K562 (cell line): ENCODE data around the gene HIP1R. TPM values are rescaled to one million over a fixed set of nuclear protein-coding genes. Genes with fewer than 3 reads are reported as not detected.

Experiments
- ASH1L ChIP-seq: fragments of 450-650 bp; IDR thresholded peaks from 2 replicates; pipeline ENCODE4 v1.6.1; 2018; ENCODE audit warnings: borderline replicate concordance, mild to moderate bottlenecking, low read depth; ENCODE audit not compliant: partially characterized antibody
- CBX3 ChIP-seq, 2 experiments: IDR thresholded peaks; 1 replicate in 1 of 2; 2 replicates in 1 of 2; pipeline ENCODE4 v1.6.1; 2012; ENCODE audit warnings: inconsistent platforms in 2 of 2, low read length in 2 of 2, borderline replicate concordance in 1 of 2, control low read depth in 1 of 2
- CCNT2 ChIP-seq: IDR thresholded peaks from 2 replicates; pipeline ENCODE4 v1.6.1; 2011; ENCODE audit warnings: borderline replicate concordance, low read depth, mild to moderate bottlenecking, moderate library complexity, mixed read lengths, low read length; ENCODE audit not compliant: insufficient read length; ENCODE audit errors: extremely low read depth
- CREBBP ChIP-seq: IDR thresholded peaks from one replicate; pipeline ENCODE4 v1.6.1; 2012; ENCODE audit warnings: low read depth, mild to moderate bottlenecking, control low read depth, inconsistent platforms, low read length
- FOXA1 ChIP-seq: fragments of 450-650 bp; IDR thresholded peaks from 2 replicates; pipeline ENCODE4 v1.6.1; 2016; ENCODE audit warnings: mild to moderate bottlenecking, borderline replicate concordance
- FOXJ3 ChIP-seq: sonication (generic); formaldehyde crosslinking; IDR thresholded peaks from 2 replicates; pipeline ENCODE4 v1.4.0; 2020; ENCODE audit warnings: mild to moderate bottlenecking, missing genetic modification reagents
- GTF2F1 ChIP-seq: IDR thresholded peaks from 2 replicates; pipeline ENCODE4 v1.6.1; 2011; ENCODE audit warnings: low read depth, low read length, improper control_type of control experiment
- KAT7 ChIP-seq: sonication (generic); formaldehyde crosslinking; IDR thresholded peaks from 2 replicates; pipeline ENCODE4 v1.8.0; 2022; ENCODE audit warnings: missing genetic modification reagents, mild to moderate bottlenecking, borderline replicate concordance
- POLR2G ChIP-seq: fragments of 200-400 bp; formaldehyde crosslinking; IDR thresholded peaks from 2 replicates; pipeline ENCODE4 v1.6.1; 2017; ENCODE audit warnings: low read depth, mild to moderate bottlenecking, antibody characterized with exemption, low read length, moderate library complexity
- SMARCA5 ChIP-seq: fragments of 450-650 bp; IDR thresholded peaks from 2 replicates; pipeline ENCODE4 v1.6.1; 2016
- TBP ChIP-seq: optimal IDR thresholded peaks from 2 replicates; pipeline ENCODE3; 2011; ENCODE audit warnings: low read depth, low read length, improper control_type of control experiment
- ZBTB7A ChIP-seq: IDR thresholded peaks from 2 replicates; pipeline ENCODE4 v1.6.1; 2011; ENCODE audit warnings: low read depth, mild to moderate bottlenecking, low read length, moderate library complexity, borderline replicate concordance; ENCODE audit not compliant: control insufficient read depth
- ZNF263 ChIP-seq: sonication (generic); formaldehyde crosslinking; IDR thresholded peaks from 2 replicates; pipeline ENCODE4 v1.8.0; 2022; ENCODE audit warnings: mild to moderate bottlenecking, missing genetic modification reagents, borderline replicate concordance
- ZNF311 ChIP-seq: fragments of 250-450 bp; sonication (Bioruptor Pico); IDR thresholded peaks from 2 replicates; pipeline ENCODE4 v1.4.0; 2020; ENCODE audit warnings: mild to moderate bottlenecking, moderate library complexity
- ZNF444 ChIP-seq: fragments of 250-450 bp; sonication (Bioruptor Pico); IDR thresholded peaks from 2 replicates; pipeline ENCODE4 v1.4.0; 2020; ENCODE audit warnings: mild to moderate bottlenecking, moderate library complexity
- ZSCAN32 ChIP-seq: fragments of 450-650 bp; formaldehyde crosslinking; IDR thresholded peaks from 2 replicates; pipeline ENCODE4 v1.4.0; 2020; ENCODE audit warnings: mild to moderate bottlenecking, moderate library complexity
- polyA plus RNA-seq, 8 experiments: library from polyadenylated mRNA; depleted of rRNA in 4 of 8; stranded (reverse) in 5 of 8; unstranded in 3 of 8; fragments of >200 nt; fragmentation: Nextera tagmentation in 2 of 8; fragmentation: Illumina TruSeq in 1 of 8; extraction: Ambion mirVana in 2 of 8; extraction: Trizol in 1 of 8; gene quantifications; 2 replicates each; pipeline versions ENCODE4 v1.2.1 to v1.2.3, GENCODE V29; 2011 to 2014; ENCODE audit warnings: inconsistent platforms in 1 of 8, missing spikeins in 1 of 8
- total RNA-seq, 7 experiments: library from RNA; depleted of rRNA in 6 of 7; stranded (reverse); fragments of >200 nt in 6 of 7; fragmentation: Illumina TruSeq in 2 of 7; extraction: Trizol in 2 of 7; gene quantifications; 2 replicates each; pipeline versions ENCODE4 v1.2.1 to v1.2.3, GENCODE V29; 2011 to 2021; ENCODE audit warnings: low replicate concordance in 1 of 7
- TF ChIP-seq, protein P1 (sequence below): fragments of 450-650 bp; formaldehyde crosslinking; conservative IDR thresholded peaks from 2 replicates; pipeline ENCODE4 v1.4.0; 2022; ENCODE audit warnings: mild to moderate bottlenecking, missing genetic modification characterization

The HIP1R gene
- total and polyA plus RNA-seq, 9 of the 15 experiments (the other 6 are each of a cell fraction or from before 2014, with no cell fraction given) = 0.15 to 31.0 (median 14.2) TPM

DNA sequence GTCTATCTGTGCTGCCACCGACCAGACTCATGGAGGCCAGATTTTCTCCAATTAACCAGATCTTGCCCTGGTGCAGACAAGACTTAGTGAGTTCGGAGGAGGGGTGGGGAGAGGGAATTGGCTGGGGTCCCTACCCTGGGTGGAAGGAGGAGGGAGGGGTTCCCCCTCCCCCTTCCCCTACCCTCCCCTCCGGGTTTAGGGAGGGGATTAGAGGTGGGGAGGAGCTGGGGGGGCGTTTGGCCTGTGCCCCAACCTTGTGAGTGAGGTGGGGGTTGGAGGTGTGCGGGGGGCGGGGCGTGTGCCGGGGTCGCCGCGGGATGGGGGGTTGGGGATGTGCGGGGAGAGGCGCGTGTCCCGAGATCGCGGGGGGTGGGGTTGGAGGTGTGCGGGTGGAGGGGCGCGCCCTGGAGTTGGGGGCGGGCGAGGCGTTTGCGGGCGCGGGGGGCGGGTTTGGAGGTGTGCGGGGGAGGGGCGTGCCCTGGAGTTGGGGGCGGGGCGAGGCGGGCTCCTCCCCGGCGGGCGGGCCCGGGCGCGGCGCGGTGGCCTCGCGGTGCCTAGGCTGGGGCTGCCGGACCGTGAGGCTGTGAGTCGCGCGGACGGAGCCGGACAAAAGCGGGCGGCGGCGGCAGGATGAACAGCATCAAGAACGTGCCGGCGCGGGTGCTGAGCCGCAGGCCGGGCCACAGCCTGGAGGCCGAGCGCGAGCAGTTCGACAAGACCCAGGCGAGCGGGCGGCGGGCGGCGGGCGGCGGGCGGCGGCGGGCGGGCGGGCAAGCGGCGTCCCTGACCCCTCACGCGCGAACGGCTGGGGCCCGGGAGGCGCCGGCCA is at the start of gene HIP1R (continued):
- TF ChIP-seq POLR2G = peak; percentile 77
- TF ChIP-seq TBP = peak; percentile 13
- TF ChIP-seq CBX3 (IDR thresholded peaks at IDR 0.05; ENCODE audit: borderline replicate concordance in 1 of 2, low read length in 2 of 2) = no peak
- TF ChIP-seq, protein P1, sequence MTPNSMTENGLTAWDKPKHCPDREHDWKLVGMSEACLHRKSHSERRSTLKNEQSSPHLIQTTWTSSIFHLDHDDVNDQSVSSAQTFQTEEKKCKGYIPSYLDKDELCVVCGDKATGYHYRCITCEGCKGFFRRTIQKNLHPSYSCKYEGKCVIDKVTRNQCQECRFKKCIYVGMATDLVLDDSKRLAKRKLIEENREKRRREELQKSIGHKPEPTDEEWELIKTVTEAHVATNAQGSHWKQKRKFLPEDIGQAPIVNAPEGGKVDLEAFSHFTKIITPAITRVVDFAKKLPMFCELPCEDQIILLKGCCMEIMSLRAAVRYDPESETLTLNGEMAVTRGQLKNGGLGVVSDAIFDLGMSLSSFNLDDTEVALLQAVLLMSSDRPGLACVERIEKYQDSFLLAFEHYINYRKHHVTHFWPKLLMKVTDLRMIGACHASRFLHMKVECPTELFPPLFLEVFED (CRISPR knock-in tag) = no peak
- TF ChIP-seq FOXJ3 (CRISPR knock-in tag) = no peak
- no peak for TF ChIP-seq ZNF311 (CRISPR knock-in tag)
- TF ChIP-seq GTF2F1 = no peak
- TF ChIP-seq FOXA1 = no peak
- TF ChIP-seq CREBBP = no peak
- peak; percentile 40; the same call in 1 of the 2 replicates for TF ChIP-seq ZNF444 (CRISPR knock-in tag)
- no peak for TF ChIP-seq ZBTB7A
- no peak for TF ChIP-seq ZNF263 (CRISPR knock-in tag)
- TF ChIP-seq ZSCAN32 (CRISPR knock-in tag) = no peak
- TF ChIP-seq CCNT2 = no peak
- TF ChIP-seq SMARCA5 = no peak
- TF ChIP-seq ASH1L = no peak
- TF ChIP-seq KAT7 = no peak
